ENCODE data around the gene MNX1. TPM values are rescaled to one million over a fixed set of nuclear protein-coding genes. Genes with fewer than 3 reads are reported as not detected.

Gene MNX1
- total RNA-seq, 1 experiment from 2014 or later, result 0.28 TPM

DNA sequence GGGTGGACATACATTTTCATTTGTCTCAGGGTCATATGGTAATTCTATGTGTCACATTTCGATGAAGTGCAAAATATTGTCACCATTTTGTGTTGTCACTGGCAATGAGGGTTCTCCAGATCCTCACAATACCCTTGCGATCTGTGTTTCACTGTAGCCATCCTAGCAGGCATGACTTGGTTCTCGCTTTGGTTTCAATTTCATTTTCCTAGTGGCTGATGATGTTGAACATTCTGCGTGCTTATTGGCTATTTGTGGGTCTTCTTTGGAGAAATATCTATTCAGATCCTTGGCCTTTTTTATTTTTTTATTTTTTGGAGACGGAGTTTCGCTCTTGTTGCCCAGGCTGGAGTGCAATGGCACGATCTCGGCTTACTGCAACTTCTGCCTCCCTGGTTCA lies 24.8 kb upstream of the MNX1 start:
- H4K20me1 ChIP-seq (ENCODE audit: insufficient read depth), result no peaks in the 10 kb centered on the region
- intact Hi-C loops (cut with micrococcal nuclease; ENCODE audit: unreplicated experiment), result no loop called here
- POLR2A ChIA-PET (ENCODE audit: unreplicated experiment), result no interaction called here

DNA sequence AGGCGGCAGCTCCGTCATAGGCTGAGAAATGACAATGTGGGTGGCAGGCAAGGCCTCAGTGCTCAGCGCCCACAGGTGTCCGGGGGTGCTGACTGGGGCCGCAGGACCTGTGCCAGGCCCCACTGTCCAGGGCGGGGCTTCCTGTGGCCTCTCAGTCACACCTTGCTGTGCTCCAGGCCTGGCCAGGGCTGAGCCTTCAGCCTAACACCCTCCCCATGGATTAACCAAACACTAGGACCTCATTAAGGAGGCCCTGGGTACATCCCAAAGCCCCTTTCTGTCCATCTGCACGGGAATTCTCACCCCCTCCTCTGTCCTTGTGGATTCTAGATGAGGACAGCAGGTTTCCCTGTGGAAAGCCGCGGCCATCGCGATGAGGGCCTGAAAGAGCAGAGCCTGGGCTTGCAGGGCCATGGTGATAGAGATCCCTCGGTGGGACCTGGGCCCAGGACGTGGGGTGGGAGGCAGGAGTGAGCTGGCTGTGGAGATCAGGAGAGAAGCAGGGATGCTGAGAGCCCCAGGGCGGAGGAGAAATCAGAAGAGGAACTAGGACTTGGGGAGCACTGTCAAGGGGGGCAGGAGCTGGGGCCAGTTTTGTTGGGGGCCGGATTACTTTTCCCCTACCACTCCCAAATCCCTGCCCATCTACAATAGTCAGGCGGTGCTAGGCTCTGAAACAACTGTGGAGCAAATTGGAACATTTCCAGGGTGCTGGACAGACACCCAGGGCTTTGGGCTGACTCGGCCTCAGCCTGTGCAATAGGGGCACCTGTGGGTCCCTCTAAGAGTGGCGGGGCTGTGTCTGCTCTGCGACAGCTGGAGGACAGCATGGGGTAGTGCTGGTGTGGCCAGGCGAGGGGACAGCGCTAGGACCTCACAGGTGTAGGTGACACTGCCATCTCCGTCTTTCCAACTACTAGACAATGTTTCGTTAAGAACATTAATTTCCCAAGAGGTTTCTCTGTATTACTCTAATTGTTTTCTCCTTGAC lies 23.3 kb upstream of the MNX1 start:
- Histone ChIP-seq H3K9me3 (ENCODE audit: insufficient read depth, low read depth) (no peaks in the 10 kb centered on the region), H3K4me3 (no peak overlapping the region), H4K20me1 (ENCODE audit: insufficient read depth) (no peaks in the 10 kb centered on the region), H3K4me2 (no peak overlapping the region), H3F3A (ENCODE audit: insufficient read depth, low read depth) (peaks cover under 1% of the 10 kb centered on the region; the same call in 1 of the 2 replicates), H3K27ac (no peak overlapping the region), H3K4me1 (replicated peaks; ENCODE audit: insufficient read depth) (peaks cover 6% of the 10 kb centered on the region), H2AFZ (no peak overlapping the region), H3K36me3 (ENCODE audit: low read depth) (no peaks in the 10 kb centered on the region), H3K27me3 (ENCODE audit: insufficient read depth, low read depth) (no peaks in the 10 kb centered on the region), H3K9me2 (ENCODE audit: insufficient read depth) (no peaks in the 10 kb centered on the region), H3K79me2 (ENCODE audit: low read depth) (no peaks in the 10 kb centered on the region)
- no peak for DNase-seq
- intact Hi-C loops (cut with micrococcal nuclease; ENCODE audit: unreplicated experiment), result no loop called here
- TF ChIP-seq, protein P1, sequence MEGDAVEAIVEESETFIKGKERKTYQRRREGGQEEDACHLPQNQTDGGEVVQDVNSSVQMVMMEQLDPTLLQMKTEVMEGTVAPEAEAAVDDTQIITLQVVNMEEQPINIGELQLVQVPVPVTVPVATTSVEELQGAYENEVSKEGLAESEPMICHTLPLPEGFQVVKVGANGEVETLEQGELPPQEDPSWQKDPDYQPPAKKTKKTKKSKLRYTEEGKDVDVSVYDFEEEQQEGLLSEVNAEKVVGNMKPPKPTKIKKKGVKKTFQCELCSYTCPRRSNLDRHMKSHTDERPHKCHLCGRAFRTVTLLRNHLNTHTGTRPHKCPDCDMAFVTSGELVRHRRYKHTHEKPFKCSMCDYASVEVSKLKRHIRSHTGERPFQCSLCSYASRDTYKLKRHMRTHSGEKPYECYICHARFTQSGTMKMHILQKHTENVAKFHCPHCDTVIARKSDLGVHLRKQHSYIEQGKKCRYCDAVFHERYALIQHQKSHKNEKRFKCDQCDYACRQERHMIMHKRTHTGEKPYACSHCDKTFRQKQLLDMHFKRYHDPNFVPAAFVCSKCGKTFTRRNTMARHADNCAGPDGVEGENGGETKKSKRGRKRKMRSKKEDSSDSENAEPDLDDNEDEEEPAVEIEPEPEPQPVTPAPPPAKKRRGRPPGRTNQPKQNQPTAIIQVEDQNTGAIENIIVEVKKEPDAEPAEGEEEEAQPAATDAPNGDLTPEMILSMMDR (conservative IDR thresholded peaks at IDR 0.05), result no peak
- ChIA-PET POLR2A (ENCODE audit: unreplicated experiment) (no interaction called here), CTCF (no interaction called here)
- BruUV-seq (replicated peaks), result no TSS peak

More for the DNA sequence above, 24.8 kb upstream of the MNX1 start:
- H3K4me1 ChIP-seq (replicated peaks; ENCODE audit: insufficient read depth), result 0 out of 2 replicates have a peak, but pooled peaks cover 5% of the 10 kb centered on the region
- no peaks in the 10 kb centered on the region for H3F3A ChIP-seq (ENCODE audit: insufficient read depth, low read depth)
- CTCF ChIA-PET, result no interaction called here
- H3K9me2 ChIP-seq (ENCODE audit: insufficient read depth), result no peaks in the 10 kb centered on the region
- H3K9me3 ChIP-seq (ENCODE audit: insufficient read depth, low read depth), result no peaks in the 10 kb centered on the region
- H3K4me2 ChIP-seq, result no peak overlapping the region
- no peaks in the 10 kb centered on the region for H3K79me2 ChIP-seq (ENCODE audit: low read depth)
- no peak overlapping the region for H2AFZ ChIP-seq
- H3K27me3 ChIP-seq (ENCODE audit: insufficient read depth, low read depth), result no peaks in the 10 kb centered on the region
- no peak overlapping the region for H3K4me3 ChIP-seq
- TF ChIP-seq, protein P1 (conservative IDR thresholded peaks at IDR 0.05), result no peak
- no peak for TF ChIP-seq EZH2 (IDR thresholded peaks at IDR 0.05; ENCODE audit: low read depth)
- H3K27ac ChIP-seq, result no peak overlapping the region
- no TSS peak for BruUV-seq (replicated peaks)
- no peak for DNase-seq
- H3K36me3 ChIP-seq (ENCODE audit: low read depth), result no peaks in the 10 kb centered on the region

DNA sequence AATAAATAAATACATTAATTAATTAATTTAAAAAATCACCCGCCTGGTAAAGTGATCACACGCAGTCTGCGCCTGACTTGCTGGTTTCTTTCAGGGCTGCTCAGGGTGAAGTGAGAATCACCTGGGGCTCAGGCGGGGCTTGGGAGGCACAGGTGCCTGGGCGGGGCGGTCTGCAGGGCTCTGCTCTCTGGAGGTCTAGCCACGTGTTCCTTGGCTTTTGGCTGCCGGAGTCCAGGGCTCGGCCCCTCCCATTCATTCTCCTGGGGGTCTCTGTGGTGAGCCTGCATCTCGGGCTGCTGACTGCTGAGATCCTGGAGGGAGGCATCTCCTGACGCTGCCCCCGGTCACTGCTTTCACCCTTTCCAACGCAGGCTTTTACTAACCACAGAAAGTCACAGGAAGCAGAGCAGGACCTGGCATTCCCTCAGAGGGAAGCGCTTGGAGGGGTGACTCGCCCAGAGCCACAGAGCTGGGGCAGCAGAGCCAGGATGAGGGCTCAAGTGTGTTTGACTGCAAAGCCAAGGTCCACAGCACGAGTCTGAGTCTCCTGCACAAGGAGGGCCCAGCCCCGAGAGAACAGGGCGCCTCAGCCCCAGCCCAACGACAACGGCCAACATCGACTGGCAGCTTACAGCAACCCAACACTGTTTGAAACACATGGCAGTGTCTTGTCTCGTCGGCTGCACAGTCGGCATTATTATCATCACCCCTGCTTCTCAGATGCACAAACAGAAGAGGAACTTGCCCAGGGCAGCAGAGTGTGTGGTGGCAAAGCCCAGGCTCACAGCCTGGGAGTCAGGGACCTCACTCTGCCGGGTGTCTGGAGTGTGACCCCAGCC lies 22.4 kb upstream of the MNX1 start:
- BruUV-seq (replicated peaks), result no TSS peak
- Histone ChIP-seq H3K36me3 (ENCODE audit: low read depth) (no peaks in the 10 kb centered on the region), H3K79me2 (ENCODE audit: low read depth) (no peaks in the 10 kb centered on the region), H4K20me1 (ENCODE audit: insufficient read depth) (no peaks in the 10 kb centered on the region), H3K4me2 (no peak overlapping the region), H3K9me2 (ENCODE audit: insufficient read depth) (no peaks in the 10 kb centered on the region), H3K4me1 (replicated peaks; ENCODE audit: insufficient read depth) (peaks cover 15% of the 10 kb centered on the region), H3F3A (ENCODE audit: insufficient read depth, low read depth) (peaks cover 10% of the 10 kb centered on the region; the same call in 1 of the 2 replicates), H3K9me3 (ENCODE audit: insufficient read depth, low read depth) (no peaks in the 10 kb centered on the region), H3K27ac (no peak overlapping the region), H3K27me3 (ENCODE audit: insufficient read depth, low read depth) (no peaks in the 10 kb centered on the region), H3K4me3 (no peak overlapping the region), H2AFZ (no peak overlapping the region)
- no peak for DNase-seq
- CTCF ChIA-PET, result no interaction called here
- TF ChIP-seq EZH2 (IDR thresholded peaks at IDR 0.05; ENCODE audit: low read depth), result no peak
- TF ChIP-seq, protein P1 (conservative IDR thresholded peaks at IDR 0.05), result no peak
- POLR2A ChIA-PET (ENCODE audit: unreplicated experiment), result no interaction called here
- intact Hi-C loops (cut with micrococcal nuclease; ENCODE audit: unreplicated experiment), result no loop called here
